Upper lobe of left lung (tissue), 6 donors: ENCODE measurements around the gene KCNA2. TPM values are rescaled to one million over a fixed set of nuclear protein-coding genes. Genes with fewer than 3 reads are reported as not detected.

Experiments used
- ATAC-seq, 2 donors: fragments of 200-7000 bp; cut with Tn5 transposase; one replicate each; pipeline ENCODE4 v1.9.1; 2022; ENCODE audit warnings: mild to moderate bottlenecking in 2 of 2, moderate library complexity in 2 of 2; ENCODE audit not compliant: low FRiP score in 2 of 2
- DNase-seq, 2 donors: peaks; one replicate each; pipeline ENCODE4 v3.0.0-alpha.2; 2019 to 2020
- H3K27ac ChIP-seq, 4 donors: fragments of 200-600 bp; sonication (generic); one replicate each; pipeline ENCODE4 v1.5.1; 2016 to 2019
- H3K27me3 ChIP-seq, 4 donors: fragments of 200-600 bp; sonication (generic); one replicate each; pipeline ENCODE4 v1.5.1; 2017 to 2019
- H3K36me3 ChIP-seq, 4 donors: fragments of 200-600 bp; sonication (generic); one replicate each; pipeline ENCODE4 v1.5.1; 2016 to 2019
- H3K4me1 ChIP-seq, 4 donors: fragments of 200-600 bp; sonication (generic); one replicate each; pipeline ENCODE4 v1.5.1; 2018 to 2019
- H3K4me3 ChIP-seq, 4 donors: fragments of 200-600 bp; sonication (generic); one replicate each; pipeline ENCODE4 v1.5.1; 2017 to 2019; ENCODE audit warnings: mild to moderate bottlenecking in 2 of 4, moderate library complexity in 1 of 4
- H3K9me3 ChIP-seq, 4 donors: fragments of 200-600 bp; sonication (generic); one replicate each; pipeline ENCODE4 v1.5.1; 2018 to 2019
- EP300 ChIP-seq, 4 donors: sonication (generic); formaldehyde crosslinking; IDR thresholded peaks; one replicate each; pipeline ENCODE4 v1.5.1; 2017; ENCODE audit warnings: antibody characterized with exemption in 4 of 4, control low read depth in 2 of 4
- POLR2A ChIP-seq, 4 donors: fragments of 450-650 bp; IDR thresholded peaks; one replicate each; pipeline ENCODE4 v1.5.1; 2016 to 2017; ENCODE audit warnings: antibody characterized with exemption in 4 of 4, mild to moderate bottlenecking in 2 of 4
- POLR2AphosphoS5 ChIP-seq, 2 donors: sonication (generic); formaldehyde crosslinking; IDR thresholded peaks; one replicate each; pipeline ENCODE4 v1.5.1; 2017; ENCODE audit warnings: antibody characterized with exemption in 2 of 2
- WGBS, 2 donors: methylation state at CpG; one replicate each; pipeline ENCODE4 v1.1.5; 2017 to 2018; 5-methylcytosine and 5-hydroxymethylcytosine counted together
- total RNA-seq, 6 donors: library from RNA; depleted of rRNA in 4 of 6; stranded (reverse); fragments of >200 nt in 4 of 6; gene quantifications; one replicate each; pipeline versions ENCODE4 v1.1.0 to v1.2.1, GENCODE V29; 2016 to 2021
- TF ChIP-seq, protein P1 (sequence below), 6 experiments: fragments of 450-650 bp in 4 of 6; fragments of 200-600 bp in 2 of 6; sonication (generic) in 2 of 6; IDR thresholded peaks; one replicate each; pipeline ENCODE4 v1.5.1; 2016 to 2019; ENCODE audit warnings: antibody characterized with exemption in 6 of 6
- donor health status: DM: no; HTN: no; CAD: no; lungs with moderate emphysema.
- donor health status: DM: no; HTN: yes; CAD: no; lungs with severe emphysema.

KCNA2 gene
- total RNA-seq, 6 donors from 2014 or later, result under 0.01 to 0.77 (median 0.23) TPM

DNA sequence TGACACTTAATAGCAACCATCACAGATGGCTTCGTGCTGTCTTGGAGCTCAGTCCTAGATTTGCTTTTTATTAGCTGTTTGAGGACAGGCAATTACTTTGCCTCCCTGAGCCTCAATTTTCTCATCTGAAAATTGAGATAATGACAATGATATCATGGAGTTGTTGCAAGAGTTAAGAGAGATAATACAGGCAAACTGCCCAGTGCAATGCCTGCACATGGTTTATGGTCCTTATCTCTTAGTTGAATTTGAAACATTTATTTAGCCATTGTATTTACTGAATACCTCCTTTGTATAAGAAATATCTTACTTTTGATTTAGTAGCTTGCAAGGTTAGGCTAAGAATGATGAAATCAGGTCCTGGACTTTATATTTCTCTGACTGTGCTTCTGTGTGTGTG lies 17.7 kb downstream of the KCNA2 start:
- Histone ChIP-seq H3K4me3 (no peak overlapping the region), H3K9me3 (no peaks in the 10 kb centered on the region), H3K27me3 (no peaks in the 10 kb centered on the region), H3K27ac (no peak overlapping the region), H3K4me1 (no peaks in the 10 kb centered on the region), H3K36me3 (no peaks in the 10 kb centered on the region)
- no peak for DNase-seq
- WGBS, 2 donors, result 68 to 81% methylated on average over 1 of the region's 1 CpG
- ATAC-seq, result no peak
- no peak for TF ChIP-seq POLR2AphosphoS5 (IDR thresholded peaks at IDR 0.05)
- TF ChIP-seq, protein P1, sequence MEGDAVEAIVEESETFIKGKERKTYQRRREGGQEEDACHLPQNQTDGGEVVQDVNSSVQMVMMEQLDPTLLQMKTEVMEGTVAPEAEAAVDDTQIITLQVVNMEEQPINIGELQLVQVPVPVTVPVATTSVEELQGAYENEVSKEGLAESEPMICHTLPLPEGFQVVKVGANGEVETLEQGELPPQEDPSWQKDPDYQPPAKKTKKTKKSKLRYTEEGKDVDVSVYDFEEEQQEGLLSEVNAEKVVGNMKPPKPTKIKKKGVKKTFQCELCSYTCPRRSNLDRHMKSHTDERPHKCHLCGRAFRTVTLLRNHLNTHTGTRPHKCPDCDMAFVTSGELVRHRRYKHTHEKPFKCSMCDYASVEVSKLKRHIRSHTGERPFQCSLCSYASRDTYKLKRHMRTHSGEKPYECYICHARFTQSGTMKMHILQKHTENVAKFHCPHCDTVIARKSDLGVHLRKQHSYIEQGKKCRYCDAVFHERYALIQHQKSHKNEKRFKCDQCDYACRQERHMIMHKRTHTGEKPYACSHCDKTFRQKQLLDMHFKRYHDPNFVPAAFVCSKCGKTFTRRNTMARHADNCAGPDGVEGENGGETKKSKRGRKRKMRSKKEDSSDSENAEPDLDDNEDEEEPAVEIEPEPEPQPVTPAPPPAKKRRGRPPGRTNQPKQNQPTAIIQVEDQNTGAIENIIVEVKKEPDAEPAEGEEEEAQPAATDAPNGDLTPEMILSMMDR (IDR thresholded peaks at IDR 0.05), result no peak
- TF ChIP-seq EP300 (IDR thresholded peaks at IDR 0.05), result no peak
- no peak for TF ChIP-seq POLR2A (IDR thresholded peaks at IDR 0.05)

DNA sequence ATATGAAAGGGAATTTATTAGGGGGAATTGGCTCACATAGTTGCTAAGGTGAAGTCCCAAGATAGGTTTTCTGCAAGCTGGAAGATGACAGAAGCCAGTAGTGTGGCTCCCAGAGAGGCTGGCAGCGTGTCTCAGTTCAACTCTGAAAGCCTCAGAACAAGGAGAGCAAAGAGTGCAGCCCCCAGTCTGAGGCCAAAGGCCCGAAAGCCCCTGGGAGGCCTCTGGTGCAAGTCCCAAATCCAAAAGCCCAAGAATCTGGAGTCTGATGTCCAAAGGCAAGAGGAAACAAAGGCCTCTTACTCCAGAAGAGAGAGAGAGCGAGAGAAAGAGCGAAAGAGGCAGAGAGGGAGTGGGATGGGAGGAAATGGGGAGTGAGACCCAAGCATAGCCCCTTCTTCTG lies 18.3 kb downstream of the KCNA2 start:
- Histone ChIP-seq H3K4me1 (no peaks in the 10 kb centered on the region), H3K27ac (no peak overlapping the region), H3K36me3 (no peaks in the 10 kb centered on the region), H3K4me3 (no peak overlapping the region), H3K9me3 (no peaks in the 10 kb centered on the region), H3K27me3 (no peaks in the 10 kb centered on the region)
- 81 to 85% methylated on average over 4 of the region's 4 CpGs for WGBS, 2 donors
- ATAC-seq (no peak), DNase-seq (no peak)
- TF ChIP-seq POLR2A (IDR thresholded peaks at IDR 0.05) (no peak), POLR2AphosphoS5 (IDR thresholded peaks at IDR 0.05) (no peak), EP300 (IDR thresholded peaks at IDR 0.05) (no peak)
- TF ChIP-seq, protein P1 (IDR thresholded peaks at IDR 0.05), result no peak

DNA sequence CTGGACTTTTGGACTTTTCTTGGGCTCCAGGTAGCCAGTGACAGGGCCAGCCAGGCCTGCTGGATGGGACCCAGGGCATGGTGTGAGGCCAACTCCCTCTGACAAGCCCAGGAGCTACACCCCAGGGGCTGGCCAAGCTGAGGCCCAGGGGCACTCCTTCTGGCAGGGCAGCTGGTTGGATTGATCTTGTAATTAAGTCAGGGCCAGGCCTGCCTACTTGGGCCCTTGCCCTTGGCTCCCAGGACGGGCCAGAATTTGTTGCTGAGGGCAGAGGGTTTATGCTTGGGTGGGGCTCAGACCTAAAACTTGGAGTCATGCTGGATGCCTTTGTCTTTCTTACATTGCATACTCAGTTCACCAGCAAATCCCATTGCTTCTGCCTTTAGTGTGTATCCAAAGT lies 20.7 kb downstream of the KCNA2 start:
- Histone ChIP-seq H3K9me3 (no peaks in the 10 kb centered on the region), H3K4me3 (no peak overlapping the region), H3K27ac (no peak overlapping the region), H3K36me3 (no peaks in the 10 kb centered on the region), H3K27me3 (no peaks in the 10 kb centered on the region), H3K4me1 (no peaks in the 10 kb centered on the region)
- no peak for ATAC-seq
- 64 to 100% methylated on average over 1 of the region's 1 CpG for WGBS, 2 donors
- TF ChIP-seq POLR2A (IDR thresholded peaks at IDR 0.05) (no peak), EP300 (IDR thresholded peaks at IDR 0.05) (no peak), POLR2AphosphoS5 (IDR thresholded peaks at IDR 0.05) (no peak)
- TF ChIP-seq, protein P1 (IDR thresholded peaks at IDR 0.05), result no peak
- peak in 1 of 2 donors; percentile 31 for DNase-seq

DNA sequence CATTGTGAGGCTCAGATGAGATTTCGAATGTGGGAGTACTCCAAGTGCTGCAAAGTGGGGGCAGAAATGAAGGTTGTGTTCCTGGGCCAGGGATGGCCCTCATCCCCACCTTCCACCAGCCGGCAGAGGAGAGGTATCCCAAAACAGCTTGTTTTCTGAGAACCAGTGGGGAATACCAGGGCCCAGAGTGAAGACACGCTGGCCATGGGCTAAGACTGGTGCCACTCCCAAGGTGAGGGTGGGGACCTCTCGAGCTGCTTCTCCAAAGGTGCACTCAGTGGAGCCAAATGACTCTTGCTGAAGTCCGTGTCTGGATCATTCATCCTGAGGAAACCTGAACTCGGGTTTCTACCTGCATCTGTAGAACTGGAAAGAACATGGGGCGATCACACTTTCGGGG lies 22.1 kb downstream of the KCNA2 start:
- Histone ChIP-seq H3K4me1 (no peaks in the 10 kb centered on the region), H3K27ac (no peak overlapping the region), H3K9me3 (no peaks in the 10 kb centered on the region), H3K27me3 (no peaks in the 10 kb centered on the region), H3K4me3 (no peak overlapping the region), H3K36me3 (no peaks in the 10 kb centered on the region)
- no peak for ATAC-seq
- 88 to 89% methylated on average over 8 of the region's 8 CpGs for WGBS, 2 donors
- TF ChIP-seq EP300 (IDR thresholded peaks at IDR 0.05), result no peak
- no peak for TF ChIP-seq POLR2A (IDR thresholded peaks at IDR 0.05)
- TF ChIP-seq POLR2AphosphoS5 (IDR thresholded peaks at IDR 0.05), result no peak
- TF ChIP-seq, protein P1 (IDR thresholded peaks at IDR 0.05), result no peak
- peak in 1 of 2 donors; percentile 3 for DNase-seq

DNA sequence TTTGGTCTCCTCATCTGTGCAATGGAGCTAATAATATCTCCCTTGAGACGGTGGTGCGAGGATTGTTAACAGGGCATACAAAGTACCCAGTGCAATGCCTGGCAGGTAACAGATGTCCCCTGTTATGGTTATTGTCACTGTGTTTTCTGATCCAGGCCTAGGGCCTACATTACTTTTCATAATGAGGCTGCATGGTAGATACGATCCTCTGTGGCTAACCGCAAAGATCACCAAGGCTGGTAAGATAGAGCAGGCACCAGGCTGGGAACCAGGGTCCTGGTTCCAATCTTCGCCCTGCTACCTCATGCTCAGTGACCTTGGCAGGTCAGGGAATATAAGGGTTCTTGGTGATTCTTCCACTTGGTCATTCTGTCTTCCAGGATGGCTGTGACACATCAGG lies 22.7 kb downstream of the KCNA2 start:
- Histone ChIP-seq H3K4me1 (no peaks in the 10 kb centered on the region), H3K36me3 (no peaks in the 10 kb centered on the region), H3K4me3 (no peak overlapping the region), H3K27ac (no peak overlapping the region), H3K9me3 (no peaks in the 10 kb centered on the region), H3K27me3 (no peaks in the 10 kb centered on the region)
- WGBS, 2 donors, result 80 to 91% methylated on average over 5 of the region's 5 CpGs
- ATAC-seq, result no peak
- DNase-seq, result no peak
- TF ChIP-seq POLR2A (IDR thresholded peaks at IDR 0.05), result no peak
- TF ChIP-seq POLR2AphosphoS5 (IDR thresholded peaks at IDR 0.05), result no peak
- TF ChIP-seq, protein P1 (IDR thresholded peaks at IDR 0.05), result no peak
- TF ChIP-seq EP300 (IDR thresholded peaks at IDR 0.05), result no peak
